Hematopoietic multipotent progenitor cell treated with erythropoietin and hydrocortisone succinate and interleukin-3 and kit ligand, for 8 days (in vitro differentiated cells): ENCODE results near the gene TBC1D8.

Experiments
- DNase-seq: peaks from one replicate; pipeline ENCODE4 v3.0.0-alpha.2; 2015

Gene TBC1D8

GRCh38 chr2:101162561-101163330 lies 11.6 kb upstream of the TBC1D8 start:
- no peak for DNase-seq

- no peak for DNase-seq
These were observed 10.5 kb upstream of the TBC1D8 start for GRCh38 chr2:101161658-101162057.

GRCh38 chr2:101160454-101160853 lies 9.3 kb upstream of the TBC1D8 start:
- no peak for DNase-seq

GRCh38 chr2:101159526-101159925 lies 8.3 kb upstream of the TBC1D8 start:
- no peak for DNase-seq

- DNase-seq, result no peak
These were observed 6.1 kb upstream of the TBC1D8 start for GRCh38 chr2:101157272-101157671.

GRCh38 chr2:101153787-101154186 lies 2.6 kb upstream of the TBC1D8 start:
- no peak for DNase-seq

GRCh38 chr2:101153077-101153707 lies 2.0 kb upstream of the TBC1D8 start:
- DNase-seq, result no peak

GRCh38 chr2:101152272-101153076 lies 1.3 kb upstream of the TBC1D8 start:
- DNase-seq, result peak; percentile 69

GRCh38 chr2:101151859-101152271 lies 683 bp upstream of the TBC1D8 start:
- DNase-seq, result no peak

- DNase-seq, result no peak
These were observed 656 bp downstream of the TBC1D8 start for GRCh38 chr2:101150306-101151145.

- no peak for DNase-seq
These were observed 1.7 kb downstream of the TBC1D8 start for GRCh38 chr2:101149241-101150192.

- no peak for DNase-seq
These were observed 2.4 kb downstream of the TBC1D8 start for GRCh38 chr2:101148777-101149176.

- DNase-seq, result no peak
These were observed 3.2 kb downstream of the TBC1D8 start for GRCh38 chr2:101147971-101148370.

- no peak for DNase-seq
These were observed 4.1 kb downstream of the TBC1D8 start for GRCh38 chr2:101147062-101147461.

- no peak for DNase-seq
These were observed 4.6 kb downstream of the TBC1D8 start for GRCh38 chr2:101146535-101146934.

GRCh38 chr2:101145406-101145805 lies 5.8 kb downstream of the TBC1D8 start:
- DNase-seq, result no peak

GRCh38 chr2:101142163-101142562 lies 9.0 kb downstream of the TBC1D8 start:
- no peak for DNase-seq

- no peak for DNase-seq
These were observed 10.1 kb downstream of the TBC1D8 start for GRCh38 chr2:101140978-101141655.

- DNase-seq, result no peak
These were observed 10.9 kb downstream of the TBC1D8 start for GRCh38 chr2:101140237-101140636.

- no peak for DNase-seq
These were observed 11.7 kb downstream of the TBC1D8 start for GRCh38 chr2:101139495-101139894.
